Gastrocnemius medialis (tissue), 4 donors: ENCODE measurements around the gene CTAGE1. TPM values are rescaled to one million over a fixed set of nuclear protein-coding genes. Genes with fewer than 3 reads are reported as not detected.

Source experiments
- ATAC-seq, 2 donors: fragments of 150-250 bp; one replicate each; pipeline ENCODE4 v1.9.1; 2016
- DNase-seq, 2 donors: peaks; one replicate each; pipeline ENCODE4 v3.0.0-alpha.2; 2019
- H3K27ac ChIP-seq, 4 donors: fragments of 200-600 bp; sonication (generic); 1 replicate in 1 of 4; 2 replicates in 3 of 4; pipeline ENCODE4 v1.5.1; 2016 to 2018; ENCODE audit warnings: mild to moderate bottlenecking in 2 of 4, moderate library complexity in 1 of 4
- H3K27me3 ChIP-seq, 3 donors: fragments of 200-600 bp; sonication (generic) in 2 of 3; 1 replicate in 1 of 3; 2 replicates in 2 of 3; pipeline versions ENCODE4 v1.5.1 to v1.6.0; 2016 to 2019; ENCODE audit warnings: mild to moderate bottlenecking in 1 of 3, moderate library complexity in 1 of 3
- H3K36me3 ChIP-seq, 2 donors: fragments of 200-600 bp; sonication (generic) in 1 of 2; one replicate each; pipeline ENCODE4 v1.5.1; 2017 to 2018
- H3K4me1 ChIP-seq, 2 donors: fragments of 200-600 bp; sonication (generic) in 1 of 2; one replicate each; pipeline ENCODE4 v1.5.1; 2016 to 2017; ENCODE audit warnings: mild to moderate bottlenecking in 2 of 2
- H3K4me3 ChIP-seq, 4 donors: fragments of 200-600 bp; sonication (generic) in 3 of 4; 1 replicate in 1 of 4; 2 replicates in 3 of 4; pipeline ENCODE4 v1.5.1; 2016 to 2019; ENCODE audit warnings: mild to moderate bottlenecking in 2 of 4
- H3K9me3 ChIP-seq, 3 donors: fragments of 200-600 bp; sonication (generic) in 2 of 3; 1 replicate in 1 of 3; 2 replicates in 2 of 3; pipeline ENCODE4 v1.5.1; 2016 to 2019
- POLR2A ChIP-seq, 2 donors: fragments of 450-650 bp; IDR thresholded peaks; one replicate each; pipeline ENCODE4 v1.6.1; 2017; ENCODE audit warnings: antibody characterized with exemption in 2 of 2, mild to moderate bottlenecking in 2 of 2, moderate library complexity in 2 of 2
- in situ Hi-C, 4 donors: fragments of 200-750 bp; cut with MboI; loops; one replicate each; pipeline versions ENCODE4 v1.15.0 to v1.8.0; 2017; ENCODE audit warnings: low sequenced_read_pairs in 4 of 4
- intact Hi-C: fragments of 100-400 bp; cut with DNase I; formaldehyde crosslinking; loops from one replicate; pipeline ENCODE4 v1.15.1; 2023; ENCODE audit warnings: low total_unique reads
- total RNA-seq, 4 donors: library from RNA; depleted of rRNA; stranded (reverse); fragments of >200 nt; gene quantifications; one replicate each; pipeline versions ENCODE4 v1.1.0 to v1.2.3, GENCODE V29; 2016
- TF ChIP-seq, protein P1 (sequence below), 5 experiments: fragments of 450-650 bp in 3 of 5; fragments of 200-600 bp in 2 of 5; sonication (generic) in 2 of 5; IDR thresholded peaks in 4 of 5; conservative IDR thresholded peaks in 1 of 5; 1 replicate in 4 of 5; 2 replicates in 1 of 5; pipeline ENCODE4 v1.5.1; 2016 to 2019; ENCODE audit warnings: antibody characterized with exemption in 5 of 5, mild to moderate bottlenecking in 3 of 5, moderate library complexity in 3 of 5

CTAGE1 gene
- total RNA-seq, 4 donors from 2014 or later: not detected

- H3K4me1 ChIP-seq: no peaks in the 10 kb centered on the region
- H3K27me3 ChIP-seq: no peaks in the 10 kb centered on the region
- ATAC-seq (no peak), DNase-seq (no peak)
- intact Hi-C loops: no loop called here
- in situ Hi-C loops: no loop called here
- H3K4me3 ChIP-seq: no peak overlapping the region
- no peak overlapping the region for H3K27ac ChIP-seq
- no peaks in the 10 kb centered on the region for H3K9me3 ChIP-seq
- TF ChIP-seq, protein P1, sequence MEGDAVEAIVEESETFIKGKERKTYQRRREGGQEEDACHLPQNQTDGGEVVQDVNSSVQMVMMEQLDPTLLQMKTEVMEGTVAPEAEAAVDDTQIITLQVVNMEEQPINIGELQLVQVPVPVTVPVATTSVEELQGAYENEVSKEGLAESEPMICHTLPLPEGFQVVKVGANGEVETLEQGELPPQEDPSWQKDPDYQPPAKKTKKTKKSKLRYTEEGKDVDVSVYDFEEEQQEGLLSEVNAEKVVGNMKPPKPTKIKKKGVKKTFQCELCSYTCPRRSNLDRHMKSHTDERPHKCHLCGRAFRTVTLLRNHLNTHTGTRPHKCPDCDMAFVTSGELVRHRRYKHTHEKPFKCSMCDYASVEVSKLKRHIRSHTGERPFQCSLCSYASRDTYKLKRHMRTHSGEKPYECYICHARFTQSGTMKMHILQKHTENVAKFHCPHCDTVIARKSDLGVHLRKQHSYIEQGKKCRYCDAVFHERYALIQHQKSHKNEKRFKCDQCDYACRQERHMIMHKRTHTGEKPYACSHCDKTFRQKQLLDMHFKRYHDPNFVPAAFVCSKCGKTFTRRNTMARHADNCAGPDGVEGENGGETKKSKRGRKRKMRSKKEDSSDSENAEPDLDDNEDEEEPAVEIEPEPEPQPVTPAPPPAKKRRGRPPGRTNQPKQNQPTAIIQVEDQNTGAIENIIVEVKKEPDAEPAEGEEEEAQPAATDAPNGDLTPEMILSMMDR (IDR thresholded peaks at IDR 0.05 in 4 of 5, conservative IDR thresholded peaks at IDR 0.05 in 1 of 5): no peak
- no peak for TF ChIP-seq POLR2A (IDR thresholded peaks at IDR 0.05)
- no peaks in the 10 kb centered on the region for H3K36me3 ChIP-seq
Measured at GRCh38 chr18:22459491-22459890, 41.8 kb upstream of the CTAGE1 start.

DNA sequence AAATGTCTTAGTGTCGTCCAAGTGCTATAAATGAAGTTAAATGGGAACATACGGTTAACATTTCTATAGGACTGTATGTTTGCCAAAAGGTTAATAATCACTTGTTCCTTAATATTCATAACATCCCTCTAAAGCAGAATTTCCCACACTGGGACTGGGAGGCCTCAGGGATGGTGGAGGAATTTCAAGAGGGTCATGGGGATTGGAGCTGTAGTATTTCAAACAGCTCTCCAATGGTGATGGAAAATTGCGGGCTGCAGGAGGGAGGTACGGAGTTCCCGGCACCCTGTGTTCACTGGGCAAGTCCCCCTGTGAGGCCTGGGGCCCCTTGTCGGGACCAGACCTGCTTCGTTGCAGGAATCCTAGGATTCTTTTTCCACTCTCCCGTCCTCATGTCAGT is 39.8 kb upstream of the CTAGE1 start:
- intact Hi-C loops (no loop called here), in situ Hi-C loops (no loop called here)
- Histone ChIP-seq H3K27ac (no peak overlapping the region), H3K4me3 (no peak overlapping the region), H3K4me1 (no peaks in the 10 kb centered on the region), H3K27me3 (no peaks in the 10 kb centered on the region), H3K36me3 (no peaks in the 10 kb centered on the region), H3K9me3 (no peaks in the 10 kb centered on the region)
- TF ChIP-seq, protein P1 (IDR thresholded peaks at IDR 0.05 in 4 of 5, conservative IDR thresholded peaks at IDR 0.05 in 1 of 5): no peak
- DNase-seq (no peak), ATAC-seq (no peak)

DNA sequence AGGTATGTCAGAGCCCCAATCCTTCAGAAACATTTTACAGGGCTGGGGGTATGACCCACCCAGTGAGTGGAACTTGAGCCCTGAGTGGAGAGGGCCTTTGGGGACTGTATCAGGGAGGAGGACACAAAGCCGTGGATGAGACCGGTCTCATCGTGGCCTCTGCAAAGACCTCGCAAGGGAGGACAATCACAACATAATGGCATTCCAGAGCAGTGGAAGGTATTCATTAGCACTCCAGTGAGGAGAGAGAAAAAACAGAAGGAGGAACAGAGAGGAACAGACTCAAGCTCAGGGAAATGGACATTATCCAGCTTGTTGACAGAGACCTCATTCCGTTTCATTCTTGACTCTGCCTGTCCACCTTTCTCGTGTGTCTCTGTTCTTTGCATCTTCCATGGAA is 38.8 kb upstream of the CTAGE1 start:
- no peak overlapping the region for H3K27ac ChIP-seq

GRCh38 chr18:22456116-22456480 is 38.4 kb upstream of the CTAGE1 start:
- H3K36me3 ChIP-seq: no peaks in the 10 kb centered on the region
- no peaks in the 10 kb centered on the region for H3K4me1 ChIP-seq
- in situ Hi-C loops: no loop called here
- DNase-seq: no peak
- H3K9me3 ChIP-seq: no peaks in the 10 kb centered on the region
- TF ChIP-seq, protein P1 (IDR thresholded peaks at IDR 0.05 in 4 of 5, conservative IDR thresholded peaks at IDR 0.05 in 1 of 5): no peak
- TF ChIP-seq POLR2A (IDR thresholded peaks at IDR 0.05): no peak
- intact Hi-C loops: no loop called here
- no peak overlapping the region for H3K27ac ChIP-seq
- no peak for ATAC-seq
- H3K27me3 ChIP-seq: no peaks in the 10 kb centered on the region
- no peak overlapping the region for H3K4me3 ChIP-seq

More for the DNA sequence above, 38.8 kb upstream of the CTAGE1 start:
- TF ChIP-seq, protein P1 (IDR thresholded peaks at IDR 0.05 in 4 of 5, conservative IDR thresholded peaks at IDR 0.05 in 1 of 5): no peak
- no peak for TF ChIP-seq POLR2A (IDR thresholded peaks at IDR 0.05)
- in situ Hi-C loops: no loop called here
- Histone ChIP-seq H3K36me3 (no peaks in the 10 kb centered on the region), H3K9me3 (no peaks in the 10 kb centered on the region), H3K27me3 (no peaks in the 10 kb centered on the region), H3K4me3 (no peak overlapping the region), H3K4me1 (no peaks in the 10 kb centered on the region)
- intact Hi-C loops: no loop called here
- no peak for ATAC-seq
- DNase-seq: no peak

DNA sequence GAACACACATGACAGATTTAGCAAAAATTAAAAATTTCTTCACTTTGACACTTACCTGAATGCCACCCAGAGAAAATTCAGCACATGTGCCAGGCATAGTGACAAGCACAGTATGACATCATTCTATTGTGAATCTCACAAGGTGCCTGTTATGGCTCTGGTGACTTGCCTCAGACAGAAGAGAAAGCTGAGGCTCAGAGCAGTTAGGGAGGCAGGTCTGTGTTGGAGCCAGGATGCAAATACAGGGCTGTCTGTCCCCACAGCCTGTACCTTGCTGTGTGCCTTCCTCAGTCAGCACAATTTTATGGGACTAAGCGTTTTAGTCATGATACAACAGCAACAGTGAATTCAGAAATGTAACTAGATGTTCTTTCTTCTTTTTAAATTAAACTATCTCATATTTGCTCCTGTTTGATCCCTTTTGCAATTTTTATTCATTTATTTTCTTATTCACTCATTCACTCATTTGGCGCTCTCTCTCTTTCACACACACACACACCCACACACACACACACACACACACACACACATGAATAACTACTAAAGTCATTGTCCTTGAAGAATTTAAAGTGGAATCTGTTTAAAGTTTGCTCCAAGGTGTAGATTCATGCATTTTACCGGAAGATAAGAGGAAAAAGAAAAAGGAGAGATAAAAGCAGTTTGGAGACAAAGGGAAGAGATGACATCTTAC is 37.9 kb upstream of the CTAGE1 start:
- no peak for DNase-seq
- H3K27me3 ChIP-seq: no peaks in the 10 kb centered on the region
- no peak for TF ChIP-seq POLR2A (IDR thresholded peaks at IDR 0.05)
- TF ChIP-seq, protein P1 (IDR thresholded peaks at IDR 0.05 in 4 of 5, conservative IDR thresholded peaks at IDR 0.05 in 1 of 5): no peak
- H3K4me1 ChIP-seq: no peaks in the 10 kb centered on the region
- H3K27ac ChIP-seq: no peak overlapping the region
- no peaks in the 10 kb centered on the region for H3K36me3 ChIP-seq
- intact Hi-C loops: no loop called here
- H3K9me3 ChIP-seq: no peaks in the 10 kb centered on the region
- no peak for ATAC-seq
- H3K4me3 ChIP-seq: no peak overlapping the region
- in situ Hi-C loops: no loop called here
